Measurements from ENCODE around the gene OCIAD2.
A peak's percentile ranks its signal among the peaks of the same experiment; 100 is the strongest.
"Not testable (repeated sequence)": the region's sequence is repeated elsewhere in the genome, so short reads cannot be mapped to it uniquely, and the experiment has no call there.

OCIAD2 gene

DNA sequence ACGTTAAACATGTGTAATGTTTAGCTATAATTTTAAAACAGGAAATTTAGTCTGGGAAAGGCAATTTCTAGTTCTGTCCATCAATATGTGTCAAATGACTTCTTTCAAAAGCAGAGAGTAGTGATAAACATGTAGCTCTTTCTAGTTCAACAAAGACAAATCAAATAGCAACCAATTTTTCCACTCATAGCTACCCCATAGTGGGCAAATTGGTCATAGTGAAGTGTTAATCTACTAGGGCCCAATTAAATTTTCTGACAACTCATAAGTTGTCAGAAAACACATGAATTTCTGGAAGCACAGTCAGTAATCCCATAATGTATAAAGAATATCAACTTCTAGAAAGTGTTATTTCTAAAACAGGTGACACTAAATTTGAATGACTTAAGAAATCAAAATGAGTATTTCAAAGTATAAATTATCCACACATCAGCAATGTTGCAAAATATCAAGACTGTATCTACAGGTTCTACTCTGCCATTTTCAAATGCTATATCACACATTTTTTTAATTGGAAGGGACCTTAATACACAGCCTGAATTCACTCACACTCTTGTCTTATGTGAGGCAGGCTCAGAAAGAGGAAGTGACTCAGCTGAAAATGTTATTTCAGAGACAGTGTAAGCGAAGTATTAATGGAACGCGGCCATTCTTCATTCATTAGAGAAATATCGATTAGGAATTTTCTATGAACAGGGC is 7.7 kb downstream of the OCIAD2 start:
- H3K9me3 Mint-ChIP-seq: no peaks in the 10 kb centered on the region

DNA sequence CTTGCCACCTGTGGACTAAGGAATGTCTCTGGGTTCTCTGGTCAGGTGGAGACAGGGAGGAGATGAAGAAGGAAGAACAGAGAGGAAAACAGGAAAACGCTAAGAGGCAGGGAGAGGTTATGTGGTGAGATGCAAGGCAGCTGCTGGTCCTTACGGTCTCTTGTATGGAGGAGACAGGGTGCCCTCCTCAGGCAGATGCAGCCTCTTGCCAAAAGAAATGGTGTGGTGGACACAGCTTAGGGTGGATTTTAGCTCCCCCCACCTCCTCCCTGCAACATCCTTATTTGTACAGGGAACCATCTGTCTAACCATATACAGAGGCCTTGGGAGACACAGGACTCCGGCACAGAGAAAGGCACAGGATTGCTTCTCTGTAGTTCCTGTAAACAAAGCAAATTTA is 9.7 kb downstream of the OCIAD2 start:
- Mint-ChIP-seq H3K27me3 (no peaks in the 10 kb centered on the region), H3K9me3 (no peaks in the 10 kb centered on the region), H3K27ac (no peak overlapping the region), H3K36me3 (ENCODE audit: low read depth) (peaks cover 73% of the 10 kb centered on the region), H3K4me1 (ENCODE audit: low read depth) (peaks cover 22% of the 10 kb centered on the region), H3K4me3 (no peak overlapping the region)

More for the DNA sequence above, 7.7 kb downstream of the OCIAD2 start:
- H3K27me3 Mint-ChIP-seq: no peaks in the 10 kb centered on the region
- H3K27ac Mint-ChIP-seq: peak overlapping the region; percentile 77
- H3K36me3 Mint-ChIP-seq (ENCODE audit: low read depth): peaks cover 71% of the 10 kb centered on the region
- peaks cover 25% of the 10 kb centered on the region for H3K4me1 Mint-ChIP-seq (ENCODE audit: low read depth)
- peak overlapping the region; percentile 47 for H3K4me3 Mint-ChIP-seq

DNA sequence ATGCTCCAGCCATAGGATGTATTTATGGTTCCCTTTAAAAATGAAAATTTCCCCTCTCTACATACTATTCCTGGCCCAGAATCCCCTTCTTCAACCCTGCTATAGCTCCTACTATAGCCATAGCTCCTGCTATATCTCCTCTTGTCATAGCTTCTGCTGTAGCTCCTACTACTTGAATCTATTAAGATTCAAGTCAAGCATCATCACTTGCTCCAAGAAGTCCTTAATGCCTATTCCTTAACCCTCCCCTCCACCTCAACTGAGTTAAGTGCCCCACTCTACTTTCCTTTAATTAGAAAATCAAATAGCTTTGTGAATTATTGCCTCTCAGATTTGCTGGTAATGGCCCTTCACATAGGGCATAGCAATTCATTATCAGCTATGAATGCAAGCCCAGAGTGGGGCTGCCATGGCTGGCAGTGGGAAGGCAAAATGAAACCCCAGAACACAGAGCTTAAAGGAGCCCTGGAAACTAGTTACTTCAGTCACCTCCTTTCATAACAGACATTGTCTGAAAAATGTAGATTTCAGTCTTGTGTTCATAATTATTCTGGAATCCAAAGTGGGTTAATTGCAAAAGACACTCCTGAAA is 15.4 kb downstream of the OCIAD2 start:
- H3K4me1 Mint-ChIP-seq (ENCODE audit: low read depth): no peaks in the 10 kb centered on the region
- H3K36me3 Mint-ChIP-seq (ENCODE audit: low read depth): peaks cover 72% of the 10 kb centered on the region
- no peak overlapping the region for H3K4me3 Mint-ChIP-seq
- no peaks in the 10 kb centered on the region for H3K27me3 Mint-ChIP-seq
- peaks cover 4% of the 10 kb centered on the region for H3K9me3 Mint-ChIP-seq
- H3K27ac Mint-ChIP-seq: no peak overlapping the region

DNA sequence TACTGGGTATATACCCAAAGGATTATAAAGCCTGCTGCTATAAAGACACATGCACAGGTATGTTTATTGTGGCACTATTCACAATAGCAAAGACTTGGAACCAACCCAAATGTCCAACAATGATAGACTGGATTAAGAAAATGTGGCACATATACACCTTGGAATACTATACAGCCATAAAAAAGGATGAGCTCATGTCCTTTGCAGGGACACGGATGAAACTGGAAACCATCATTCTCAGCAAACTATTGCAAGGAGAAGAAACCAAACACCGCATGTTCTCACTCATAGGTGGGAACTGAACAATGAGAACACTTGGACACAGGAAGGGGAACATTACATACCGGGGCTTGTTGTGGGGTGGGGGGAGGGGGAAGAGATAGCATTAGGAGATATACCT is 16.8 kb downstream of the OCIAD2 start:
- not testable (repeated sequence) for H3K27me3 Mint-ChIP-seq; H3K4me3 Mint-ChIP-seq; H3K4me1 Mint-ChIP-seq (ENCODE audit: low read depth); H3K9me3 Mint-ChIP-seq; H3K27ac Mint-ChIP-seq
- H3K36me3 Mint-ChIP-seq (ENCODE audit: low read depth): peaks cover 63% of the 10 kb centered on the region

DNA sequence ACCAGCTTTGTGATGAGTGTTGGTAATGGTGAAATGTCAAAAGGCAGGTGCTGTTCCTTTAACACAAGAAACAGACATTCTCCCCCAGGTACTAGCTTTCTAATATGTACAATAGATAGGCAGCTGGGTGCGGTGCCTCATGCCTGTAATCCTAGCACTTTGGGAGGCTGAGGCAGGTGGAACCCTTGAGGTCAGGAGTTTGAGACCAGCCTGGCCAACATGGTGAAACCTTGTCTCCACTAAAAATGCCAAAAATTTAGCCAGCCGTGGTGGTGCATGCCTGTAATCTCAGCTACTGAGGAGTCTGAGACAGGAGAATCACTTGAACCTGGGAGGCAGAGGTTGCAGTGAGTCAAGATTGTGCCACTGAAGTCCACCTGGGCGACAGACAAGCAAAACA is 24.9 kb downstream of the OCIAD2 start:
- H3K27me3 Mint-ChIP-seq; H3K27ac Mint-ChIP-seq; H3K9me3 Mint-ChIP-seq; H3K36me3 Mint-ChIP-seq (ENCODE audit: low read depth); H3K4me3 Mint-ChIP-seq; H3K4me1 Mint-ChIP-seq (ENCODE audit: low read depth): not testable (repeated sequence)

DNA sequence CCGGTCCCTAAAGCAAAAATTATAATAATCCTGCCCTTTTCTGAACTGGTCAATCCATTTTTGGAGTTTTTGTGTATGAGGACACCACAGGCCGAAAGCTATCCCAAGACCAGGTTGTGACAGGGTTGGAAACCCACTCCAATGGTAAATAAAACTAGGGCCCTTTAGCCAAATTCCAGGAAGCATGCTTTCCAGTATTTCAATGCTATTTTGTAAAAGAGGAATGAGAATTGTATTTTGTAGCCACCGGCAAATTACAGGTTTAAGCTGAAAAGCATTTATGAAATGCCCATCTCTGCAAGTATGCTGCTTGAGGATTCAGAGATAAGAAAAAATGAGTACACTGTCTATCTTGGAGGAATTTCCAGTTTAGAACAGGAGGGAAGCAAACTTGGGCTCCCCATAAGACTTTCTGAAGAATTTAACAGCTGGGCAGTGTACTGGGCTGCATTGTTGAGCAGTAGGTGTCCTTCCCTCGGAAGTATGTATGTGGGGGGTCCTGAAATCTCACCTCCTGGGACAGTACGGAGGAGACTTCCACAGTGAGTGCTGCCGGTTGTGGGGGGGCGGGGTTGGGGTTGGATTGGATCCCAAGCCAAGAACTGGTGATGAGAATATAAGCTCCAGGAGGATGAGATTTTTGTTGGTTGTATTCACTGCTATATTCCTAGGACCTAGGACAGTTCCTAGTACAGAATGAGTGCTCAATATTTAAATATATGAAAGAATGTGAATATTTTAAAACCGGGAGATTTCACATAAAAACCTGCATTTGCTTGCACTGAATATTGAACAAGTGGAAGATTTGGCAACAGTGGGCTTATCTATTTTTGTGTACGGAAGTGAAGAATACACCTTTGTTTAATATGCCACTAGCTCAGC is 26.8 kb downstream of the OCIAD2 start:
- Mint-ChIP-seq H3K4me1 (ENCODE audit: low read depth) (no peaks in the 10 kb centered on the region), H3K9me3 (no peaks in the 10 kb centered on the region), H3K27ac (no peak overlapping the region), H3K27me3 (no peaks in the 10 kb centered on the region), H3K4me3 (no peak overlapping the region), H3K36me3 (ENCODE audit: low read depth) (peaks cover 4% of the 10 kb centered on the region)

DNA sequence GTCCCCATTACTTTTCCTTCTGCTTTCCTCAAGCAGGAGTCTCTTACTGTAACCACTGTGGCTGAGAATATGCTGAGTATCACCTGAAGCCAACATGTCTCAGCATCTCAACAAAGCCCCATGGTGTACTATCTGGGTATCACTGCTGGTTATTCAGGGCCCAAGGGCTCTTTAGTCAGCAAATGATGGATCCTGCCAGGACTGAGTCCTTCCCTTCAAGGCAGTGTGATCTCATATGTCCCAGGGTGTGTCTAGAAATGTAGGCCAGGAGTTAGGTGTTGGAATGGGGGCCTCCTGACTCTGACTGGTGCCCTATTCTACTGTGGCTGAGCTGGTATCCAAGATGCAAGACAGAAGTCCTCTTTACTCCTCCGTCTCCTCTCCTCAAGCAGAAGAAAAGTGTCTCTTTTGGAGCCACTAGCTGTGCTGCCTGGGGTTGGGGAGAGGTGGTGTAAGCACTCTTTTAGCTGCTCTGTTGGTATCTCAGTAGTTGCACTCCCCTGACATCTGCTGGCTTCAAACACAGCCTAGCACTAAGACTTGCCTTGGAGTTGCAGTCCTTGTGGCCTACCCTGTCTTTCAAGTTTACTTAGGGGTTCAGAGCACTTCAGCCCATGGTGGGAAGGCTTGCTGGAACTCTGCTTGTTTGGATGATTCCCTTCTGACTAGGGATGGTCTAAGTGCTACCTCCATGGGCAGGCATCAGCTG is 28.6 kb downstream of the OCIAD2 start:
- no peaks in the 10 kb centered on the region for H3K4me1 Mint-ChIP-seq (ENCODE audit: low read depth)
- no peak overlapping the region for H3K4me3 Mint-ChIP-seq
- H3K27me3 Mint-ChIP-seq: no peaks in the 10 kb centered on the region
- peaks cover 3% of the 10 kb centered on the region for H3K36me3 Mint-ChIP-seq (ENCODE audit: low read depth)
- H3K9me3 Mint-ChIP-seq: no peaks in the 10 kb centered on the region
- no peak overlapping the region for H3K27ac Mint-ChIP-seq

DNA sequence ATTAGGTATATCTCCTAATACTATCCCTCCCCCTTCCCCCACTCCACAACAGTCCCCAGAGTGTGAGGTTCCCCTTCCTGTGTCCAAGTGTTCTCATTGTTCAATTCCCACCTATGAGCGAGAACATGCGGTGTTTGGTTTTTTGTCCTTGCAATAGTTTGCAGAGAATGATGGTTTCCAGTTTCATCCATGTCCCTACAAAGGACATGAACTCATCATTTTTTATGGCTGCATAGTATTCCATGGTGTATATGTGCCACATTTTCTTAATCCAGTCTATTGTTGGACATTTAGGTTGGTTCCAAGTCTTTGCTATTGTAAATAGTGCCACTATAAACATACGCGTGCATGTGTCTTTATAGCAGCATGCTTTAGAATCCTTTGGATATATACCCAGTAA is 41.9 kb downstream of the OCIAD2 start:
- H3K9me3 Mint-ChIP-seq; H3K27ac Mint-ChIP-seq; H3K4me1 Mint-ChIP-seq (ENCODE audit: low read depth); H3K4me3 Mint-ChIP-seq; H3K27me3 Mint-ChIP-seq: not testable (repeated sequence)
- peaks cover 20% of the 10 kb centered on the region for H3K36me3 Mint-ChIP-seq (ENCODE audit: low read depth)

DNA sequence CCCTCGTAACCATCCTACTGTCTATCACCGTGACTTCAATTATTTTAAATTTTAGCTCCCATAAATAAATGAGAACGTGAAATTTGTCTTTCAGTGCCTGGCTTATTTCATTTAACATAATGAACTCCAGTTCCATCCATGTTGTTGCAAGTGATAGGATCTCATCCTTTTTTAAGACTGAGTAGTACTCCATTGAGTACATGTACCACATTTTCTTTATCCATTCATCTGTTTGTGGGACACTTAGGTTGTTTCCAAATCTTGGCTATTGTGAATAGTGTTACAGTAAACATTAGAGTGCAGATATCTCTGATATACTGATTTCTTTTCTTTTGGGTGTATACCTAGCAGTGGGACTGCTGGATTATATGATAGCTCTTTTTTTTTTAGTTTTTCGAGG is 42.8 kb downstream of the OCIAD2 start:
- Mint-ChIP-seq H3K27me3 (no peaks in the 10 kb centered on the region), H3K4me3 (no peak overlapping the region), H3K9me3 (no peaks in the 10 kb centered on the region), H3K27ac (no peak overlapping the region), H3K4me1 (ENCODE audit: low read depth) (no peaks in the 10 kb centered on the region), H3K36me3 (ENCODE audit: low read depth) (peaks cover 22% of the 10 kb centered on the region)

DNA sequence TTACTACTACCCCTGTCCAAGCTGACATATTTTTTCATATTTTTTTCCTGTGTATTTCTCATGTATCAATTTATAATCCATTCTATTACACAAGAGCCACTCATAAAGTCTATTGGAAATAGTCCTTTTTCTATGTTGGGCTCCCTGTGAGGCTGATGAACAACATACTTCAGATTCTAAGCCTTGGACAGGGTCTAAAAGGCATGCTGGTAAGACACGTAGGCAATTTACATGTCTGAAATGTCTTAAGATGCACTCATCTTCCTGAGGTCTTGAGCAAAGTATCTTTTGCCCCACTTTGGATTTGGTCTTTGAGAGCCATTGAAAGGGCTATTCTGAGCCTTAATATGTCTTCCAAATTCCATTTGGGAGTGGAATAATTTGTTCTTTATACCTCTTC is 43.9 kb downstream of the OCIAD2 start:
- H3K4me3 Mint-ChIP-seq: no peak overlapping the region
- H3K27me3 Mint-ChIP-seq: no peaks in the 10 kb centered on the region
- H3K4me1 Mint-ChIP-seq (ENCODE audit: low read depth): peaks cover 8% of the 10 kb centered on the region
- no peak overlapping the region for H3K27ac Mint-ChIP-seq
- peaks cover 29% of the 10 kb centered on the region for H3K36me3 Mint-ChIP-seq (ENCODE audit: low read depth)
- no peaks in the 10 kb centered on the region for H3K9me3 Mint-ChIP-seq

DNA sequence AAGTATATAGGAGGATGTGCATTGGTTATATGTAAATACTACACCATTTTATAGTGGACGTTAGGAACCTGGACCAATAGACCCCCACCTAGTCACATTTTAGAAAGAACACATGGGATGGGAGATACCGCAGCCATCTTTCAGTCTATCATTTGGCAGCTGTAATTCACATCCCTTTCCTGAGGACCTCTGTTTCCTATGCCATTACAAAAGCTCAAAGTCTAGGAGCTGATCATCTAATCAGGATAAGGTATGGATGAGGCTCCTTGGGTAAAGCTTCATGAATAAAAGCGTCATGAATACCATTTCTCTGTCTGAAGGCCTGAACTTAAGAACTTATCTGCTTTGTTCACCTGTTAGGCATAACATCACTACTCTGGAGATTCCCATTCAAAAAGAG is 44.5 kb downstream of the OCIAD2 start:
- Mint-ChIP-seq H3K27me3 (no peaks in the 10 kb centered on the region), H3K4me3 (no peak overlapping the region), H3K27ac (no peak overlapping the region), H3K9me3 (no peaks in the 10 kb centered on the region), H3K36me3 (ENCODE audit: low read depth) (peaks cover 34% of the 10 kb centered on the region), H3K4me1 (ENCODE audit: low read depth) (peaks cover 9% of the 10 kb centered on the region)

DNA sequence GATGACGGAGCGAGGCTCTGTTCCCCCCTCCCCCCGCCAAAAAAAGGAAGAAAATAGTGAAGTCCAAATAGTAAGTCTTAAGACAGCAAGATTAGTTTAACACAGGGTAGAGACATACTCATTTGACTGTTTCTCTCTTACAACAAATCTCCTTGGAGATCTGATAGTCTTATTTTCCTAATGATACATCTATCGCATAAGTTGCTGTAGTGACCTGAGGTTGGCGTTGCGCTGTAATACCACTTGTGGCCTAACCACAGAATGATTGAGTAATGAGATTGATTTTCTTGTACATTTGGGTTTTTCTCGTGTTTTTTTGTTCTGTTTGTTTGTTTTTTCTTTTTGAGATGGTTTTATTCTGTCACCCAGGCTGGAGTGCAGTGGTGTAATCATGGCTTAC is 48.4 kb downstream of the OCIAD2 start:
- H3K36me3 Mint-ChIP-seq (ENCODE audit: low read depth): peaks cover 53% of the 10 kb centered on the region
- H3K27me3 Mint-ChIP-seq: no peaks in the 10 kb centered on the region
- peaks cover 21% of the 10 kb centered on the region for H3K4me1 Mint-ChIP-seq (ENCODE audit: low read depth)
- H3K27ac Mint-ChIP-seq: peak overlapping the region; percentile 45
- no peak overlapping the region for H3K4me3 Mint-ChIP-seq
- H3K9me3 Mint-ChIP-seq: no peaks in the 10 kb centered on the region

DNA sequence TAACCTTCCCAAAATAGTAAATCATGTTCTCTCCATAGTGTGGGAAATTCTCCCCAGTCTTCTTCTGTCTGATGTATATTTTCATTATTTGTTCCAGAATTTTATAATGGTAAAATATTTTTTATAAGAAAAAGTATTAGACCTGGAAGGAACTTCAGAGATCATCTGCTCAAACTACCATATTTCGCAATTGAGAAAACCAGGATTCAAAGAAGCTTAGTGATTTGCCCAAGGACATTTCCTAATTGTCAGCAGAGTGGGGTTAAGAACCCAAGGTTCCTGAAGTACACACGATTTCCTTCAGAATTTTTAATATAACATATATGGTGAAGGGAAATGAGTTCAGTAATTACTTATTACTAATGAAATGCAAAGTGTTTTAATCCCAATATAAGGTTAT is 51.6 kb downstream of the OCIAD2 start:
- Mint-ChIP-seq H3K27me3 (no peaks in the 10 kb centered on the region), H3K9me3 (no peaks in the 10 kb centered on the region), H3K36me3 (ENCODE audit: low read depth) (peaks cover 62% of the 10 kb centered on the region), H3K4me1 (ENCODE audit: low read depth) (peaks cover 35% of the 10 kb centered on the region), H3K27ac (no peak overlapping the region), H3K4me3 (no peak overlapping the region)

DNA sequence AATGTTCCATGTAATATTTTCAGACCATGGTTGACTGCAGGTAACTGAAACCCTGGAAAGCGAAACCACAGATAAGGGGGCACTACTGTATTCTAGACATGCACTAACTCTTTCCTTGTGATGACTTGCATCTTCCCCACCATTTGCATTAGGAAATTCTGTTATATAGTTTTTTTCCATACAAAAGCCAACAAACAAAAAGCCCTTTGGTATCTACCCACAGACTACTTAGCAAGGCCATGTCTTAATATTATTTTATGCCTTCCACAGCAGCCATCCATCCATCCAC is 52.2 kb downstream of the OCIAD2 start:
- H3K27ac Mint-ChIP-seq: peak overlapping the region; percentile 31
- H3K4me3 Mint-ChIP-seq: no peak overlapping the region
- peaks cover 35% of the 10 kb centered on the region for H3K4me1 Mint-ChIP-seq (ENCODE audit: low read depth)
- no peaks in the 10 kb centered on the region for H3K9me3 Mint-ChIP-seq
- H3K36me3 Mint-ChIP-seq (ENCODE audit: low read depth): peaks cover 60% of the 10 kb centered on the region
- H3K27me3 Mint-ChIP-seq: no peaks in the 10 kb centered on the region

All from stimulated activated naive CD8-positive, alpha-beta T cell treated with anti-CD3 and anti-CD28 coated beads, Interleukin-15, Interleukin-2, amounts not matched to agents 100 ng/mL and 50 ng/mL, for 24 hours (primary cell).